Keratinocyte (primary cell): ENCODE data around the gene LPAR3. TPM values are rescaled to one million over a fixed set of nuclear protein-coding genes. Genes with fewer than 3 reads are reported as not detected.

Source experiments
- DNase-seq: peaks from one replicate; pipeline ENCODE4 v3.0.0-alpha.2; 2011; ENCODE audit warnings: low read depth, missing footprints, low spot score
- FAIRE-seq: peaks from 2 replicates; lab custom pipeline; 2011; peaks lifted over from hg19 to GRCh38; lab: Jason Lieb, UNC
- H2AFZ ChIP-seq: 2 replicates; pipeline ENCODE4 v1.6.0; 2012; ENCODE audit warnings: low read length, control low read depth, inconsistent platforms; ENCODE audit not compliant: control insufficient read depth
- H3K27ac ChIP-seq: 2 replicates; pipeline ENCODE4 v1.5.1; 2011; ENCODE audit warnings: low read length; ENCODE audit not compliant: control insufficient read depth, insufficient read depth
- H3K27me3 ChIP-seq: 3 replicates; pipeline ENCODE4 v1.6.0; 2011; ENCODE audit warnings: low read length; ENCODE audit not compliant: control insufficient read depth, insufficient read depth; ENCODE audit errors: extremely low read depth
- H3K36me3 ChIP-seq, 2 experiments: 2 replicates in 1 of 2; 3 replicates in 1 of 2; pipeline ENCODE4 v1.5.1; 2011; ENCODE audit warnings: low read length in 2 of 2, mild to moderate bottlenecking in 1 of 2; ENCODE audit not compliant: control insufficient read depth in 2 of 2, insufficient read depth in 2 of 2; ENCODE audit errors: extremely low read depth in 1 of 2
- H3K4me1 ChIP-seq: 3 replicates; pipeline ENCODE4 v1.5.1; 2011; ENCODE audit warnings: low read length; ENCODE audit not compliant: control insufficient read depth, insufficient read depth; ENCODE audit errors: extremely low read depth
- H3K4me2 ChIP-seq: 3 replicates; pipeline ENCODE4 v1.6.0; 2011; ENCODE audit warnings: low read depth, low read length; ENCODE audit not compliant: control insufficient read depth, insufficient read depth; ENCODE audit errors: extremely low read depth
- H3K4me3 ChIP-seq, 3 experiments: fragments of 200-600 bp in 1 of 3; sonication (generic) in 1 of 3; 2 replicates in 2 of 3; 3 replicates in 1 of 3; pipeline ENCODE4 v1.5.1; 2011 to 2016; ENCODE audit warnings: low read length in 3 of 3, mild to moderate bottlenecking in 3 of 3, control low read depth in 2 of 3, inconsistent platforms in 1 of 3, low read depth in 1 of 3, mixed read lengths in 1 of 3, mixed run types in 1 of 3, moderate library complexity in 1 of 3; ENCODE audit not compliant: control insufficient read depth in 2 of 3, insufficient read depth in 2 of 3; ENCODE audit errors: extremely low read depth in 1 of 3
- H3K79me2 ChIP-seq: 2 replicates; pipeline ENCODE4 v1.6.0; 2012; ENCODE audit warnings: low read length; ENCODE audit not compliant: control insufficient read depth, insufficient read depth
- H3K9ac ChIP-seq: 3 replicates; pipeline ENCODE4 v1.6.0; 2011; ENCODE audit warnings: low read length; ENCODE audit not compliant: control insufficient read depth, insufficient read depth; ENCODE audit errors: extremely low read depth
- H3K9me1 ChIP-seq: 3 replicates; pipeline ENCODE4 v1.6.0; 2011; ENCODE audit warnings: low read length; ENCODE audit not compliant: control insufficient read depth, insufficient read depth; ENCODE audit errors: extremely low read depth
- H3K9me3 ChIP-seq: 2 replicates; pipeline ENCODE4 v1.5.1; 2012; ENCODE audit warnings: low read depth, low read length; ENCODE audit not compliant: control insufficient read depth
- H4K20me1 ChIP-seq: 3 replicates; pipeline ENCODE4 v1.6.0; 2011; ENCODE audit warnings: low read length; ENCODE audit not compliant: control insufficient read depth, insufficient read depth; ENCODE audit errors: extremely low read depth
- EZH2 ChIP-seq: IDR thresholded peaks from one replicate; pipeline ENCODE4 v1.6.1; 2012; ENCODE audit warnings: inconsistent platforms, mild to moderate bottlenecking, low read length, moderate library complexity
- dilution Hi-C: fragments of 300-500 bp; cut with MboI; formaldehyde crosslinking; loops from one replicate; pipeline ENCODE4 v1.7.0; 2020; ENCODE audit warnings: low sequenced_read_pairs; ENCODE audit not compliant: extremely low pct_ligation_motif_present
- polyA plus RNA-seq, 5 experiments: library from polyadenylated mRNA; depleted of rRNA in 3 of 5; stranded (reverse) in 3 of 5; stranded (forward) in 1 of 5; unstranded in 1 of 5; fragments of >200 nt; gene quantifications; 1 replicate in 1 of 5; 2 replicates in 3 of 5; 3 replicates in 1 of 5; pipeline versions ENCODE4 v1.2.1 to v1.2.3, GENCODE V29; 2011 to 2012; ENCODE audit warnings: missing spikeins in 2 of 5, low read depth in 1 of 5, low replicate concordance in 1 of 5
- TF ChIP-seq, protein P1 (sequence below), 3 experiments: IDR thresholded peaks in 1 of 3; conservative IDR thresholded peaks in 1 of 3; optimal IDR thresholded peaks in 1 of 3; 2 replicates in 2 of 3; 3 replicates in 1 of 3; pipeline versions ENCODE3 to v1.5.1; 2011; ENCODE audit warnings: low read length in 3 of 3, mild to moderate bottlenecking in 3 of 3, moderate library complexity in 2 of 3, control low read depth in 1 of 3, inconsistent platforms in 1 of 3; ENCODE audit not compliant: insufficient read depth in 2 of 3; ENCODE audit errors: extremely low read depth in 1 of 3

The LPAR3 gene
- polyA plus RNA-seq, 1 donor (not counting 4 experiments of a cell fraction or from before 2014, with no cell fraction given) = 42.1 TPM

- dilution Hi-C loops = no loop called here
- no peaks in the 10 kb centered on the region for H4K20me1 ChIP-seq
- no peak for TF ChIP-seq EZH2
- TF ChIP-seq, protein P1, sequence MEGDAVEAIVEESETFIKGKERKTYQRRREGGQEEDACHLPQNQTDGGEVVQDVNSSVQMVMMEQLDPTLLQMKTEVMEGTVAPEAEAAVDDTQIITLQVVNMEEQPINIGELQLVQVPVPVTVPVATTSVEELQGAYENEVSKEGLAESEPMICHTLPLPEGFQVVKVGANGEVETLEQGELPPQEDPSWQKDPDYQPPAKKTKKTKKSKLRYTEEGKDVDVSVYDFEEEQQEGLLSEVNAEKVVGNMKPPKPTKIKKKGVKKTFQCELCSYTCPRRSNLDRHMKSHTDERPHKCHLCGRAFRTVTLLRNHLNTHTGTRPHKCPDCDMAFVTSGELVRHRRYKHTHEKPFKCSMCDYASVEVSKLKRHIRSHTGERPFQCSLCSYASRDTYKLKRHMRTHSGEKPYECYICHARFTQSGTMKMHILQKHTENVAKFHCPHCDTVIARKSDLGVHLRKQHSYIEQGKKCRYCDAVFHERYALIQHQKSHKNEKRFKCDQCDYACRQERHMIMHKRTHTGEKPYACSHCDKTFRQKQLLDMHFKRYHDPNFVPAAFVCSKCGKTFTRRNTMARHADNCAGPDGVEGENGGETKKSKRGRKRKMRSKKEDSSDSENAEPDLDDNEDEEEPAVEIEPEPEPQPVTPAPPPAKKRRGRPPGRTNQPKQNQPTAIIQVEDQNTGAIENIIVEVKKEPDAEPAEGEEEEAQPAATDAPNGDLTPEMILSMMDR (optimal IDR thresholded peaks at IDR 0.05 in 1 of 3, IDR thresholded peaks at IDR 0.05 in 1 of 3, conservative IDR thresholded peaks at IDR 0.05 in 1 of 3; ENCODE audit: extremely low read depth in 1 of 3, insufficient read depth in 2 of 3, low read length in 3 of 3) = no peak
- peak overlapping the region; percentile 51 for H3K4me2 ChIP-seq
- no peaks in the 10 kb centered on the region for H3K9me1 ChIP-seq
- no peaks in the 10 kb centered on the region for H3K79me2 ChIP-seq
- H3K36me3 ChIP-seq = no peaks in the 10 kb centered on the region
- H3K9me3 ChIP-seq = no peaks in the 10 kb centered on the region
- H3K27me3 ChIP-seq = no peaks in the 10 kb centered on the region
- H3K4me3 ChIP-seq = no peak overlapping the region
- H2AFZ ChIP-seq = no peak overlapping the region
- H3K27ac ChIP-seq = no peak overlapping the region
- peaks cover 23% of the 10 kb centered on the region for H3K4me1 ChIP-seq
- H3K9ac ChIP-seq = no peak overlapping the region
- no peak for DNase-seq
- FAIRE-seq = peak; percentile 60
Measured at GRCh38 chr1:84940481-84940880, 47.5 kb upstream of the LPAR3 start.

- Histone ChIP-seq H3K27me3 (no peaks in the 10 kb centered on the region), H4K20me1 (no peaks in the 10 kb centered on the region), H3K79me2 (no peaks in the 10 kb centered on the region), H3K9me3 (no peaks in the 10 kb centered on the region), H3K9me1 (no peaks in the 10 kb centered on the region), H3K27ac (no peak overlapping the region), H3K4me2 (peak overlapping the region; percentile 51), H2AFZ (no peak overlapping the region), H3K4me3 (no peak overlapping the region), H3K9ac (no peak overlapping the region), H3K36me3 (no peaks in the 10 kb centered on the region), H3K4me1 (peaks cover 22% of the 10 kb centered on the region)
- DNase-seq = no peak
- dilution Hi-C loops = no loop called here
- no peak for FAIRE-seq
- no peak for TF ChIP-seq EZH2
- TF ChIP-seq, protein P1 (optimal IDR thresholded peaks at IDR 0.05 in 1 of 3, IDR thresholded peaks at IDR 0.05 in 1 of 3, conservative IDR thresholded peaks at IDR 0.05 in 1 of 3; ENCODE audit: extremely low read depth in 1 of 3, insufficient read depth in 2 of 3, low read length in 3 of 3) = no peak
Measured at GRCh38 chr1:84939761-84940160, 46.8 kb upstream of the LPAR3 start.
